PC-9 (cell line): ENCODE measurements around the gene PYROXD2.

Source experiments
- EZH2 ChIP-seq: fragments of 200-600 bp; sonication (generic); IDR thresholded peaks from 2 replicates; pipeline ENCODE4 v1.8.0; 2017; ENCODE audit warnings: antibody characterized with exemption, low read depth
- TF ChIP-seq, protein P1 (sequence below): fragments of 200-600 bp; sonication (generic); conservative IDR thresholded peaks from 2 replicates; pipeline ENCODE4 v1.6.1; 2017; ENCODE audit warnings: mixed run types, antibody characterized with exemption, mild to moderate bottlenecking, moderate library complexity

GRCh38 chr10:98407017-98407743 is 7.8 kb downstream of the PYROXD2 start:
- TF ChIP-seq, protein P1, sequence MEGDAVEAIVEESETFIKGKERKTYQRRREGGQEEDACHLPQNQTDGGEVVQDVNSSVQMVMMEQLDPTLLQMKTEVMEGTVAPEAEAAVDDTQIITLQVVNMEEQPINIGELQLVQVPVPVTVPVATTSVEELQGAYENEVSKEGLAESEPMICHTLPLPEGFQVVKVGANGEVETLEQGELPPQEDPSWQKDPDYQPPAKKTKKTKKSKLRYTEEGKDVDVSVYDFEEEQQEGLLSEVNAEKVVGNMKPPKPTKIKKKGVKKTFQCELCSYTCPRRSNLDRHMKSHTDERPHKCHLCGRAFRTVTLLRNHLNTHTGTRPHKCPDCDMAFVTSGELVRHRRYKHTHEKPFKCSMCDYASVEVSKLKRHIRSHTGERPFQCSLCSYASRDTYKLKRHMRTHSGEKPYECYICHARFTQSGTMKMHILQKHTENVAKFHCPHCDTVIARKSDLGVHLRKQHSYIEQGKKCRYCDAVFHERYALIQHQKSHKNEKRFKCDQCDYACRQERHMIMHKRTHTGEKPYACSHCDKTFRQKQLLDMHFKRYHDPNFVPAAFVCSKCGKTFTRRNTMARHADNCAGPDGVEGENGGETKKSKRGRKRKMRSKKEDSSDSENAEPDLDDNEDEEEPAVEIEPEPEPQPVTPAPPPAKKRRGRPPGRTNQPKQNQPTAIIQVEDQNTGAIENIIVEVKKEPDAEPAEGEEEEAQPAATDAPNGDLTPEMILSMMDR: no peak
- no peak for TF ChIP-seq EZH2
